GM23248 (cell line): ENCODE data around the gene CDH22.

Source experiments
- EZH2 ChIP-seq: fragments of 200-600 bp; sonication (generic); IDR thresholded peaks from 2 replicates; pipeline ENCODE4 v1.6.1; 2018; ENCODE audit warnings: antibody characterized with exemption, mild to moderate bottlenecking; ENCODE audit not compliant: insufficient read depth, poor library complexity, severe bottlenecking
- EZH2phosphoT487 ChIP-seq: fragments of 200-600 bp; sonication (generic); IDR thresholded peaks from 2 replicates; pipeline ENCODE4 v1.6.1; 2018; ENCODE audit warnings: antibody characterized with exemption, moderate library complexity, mild to moderate bottlenecking, low read depth; ENCODE audit not compliant: insufficient read depth

DNA sequence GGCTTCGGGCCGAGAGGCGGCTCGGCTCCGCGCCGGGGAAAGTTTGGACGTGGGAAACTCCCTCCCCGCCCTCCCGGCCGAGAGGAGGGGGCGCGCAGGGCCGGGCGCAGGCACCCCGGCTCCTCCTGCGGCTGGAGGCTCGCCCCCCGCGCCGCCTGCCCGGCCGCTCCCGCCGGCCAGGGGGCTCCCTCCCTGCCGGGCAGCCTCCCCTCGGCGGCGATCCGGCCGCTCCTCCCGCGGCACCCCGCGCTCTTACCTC lies 370 bp downstream of the CDH22 start:
- TF ChIP-seq EZH2phosphoT487 (no peak), EZH2 (no peak)
